ENCODE results near the gene TPBGL. TPM values are rescaled to one million over a fixed set of nuclear protein-coding genes. Genes with fewer than 3 reads are reported as not detected.

The TPBGL gene
- total and polyA plus RNA-seq, 10 donors, result 0.10 to 0.59 (median 0.16) TPM; not detected in 3

DNA sequence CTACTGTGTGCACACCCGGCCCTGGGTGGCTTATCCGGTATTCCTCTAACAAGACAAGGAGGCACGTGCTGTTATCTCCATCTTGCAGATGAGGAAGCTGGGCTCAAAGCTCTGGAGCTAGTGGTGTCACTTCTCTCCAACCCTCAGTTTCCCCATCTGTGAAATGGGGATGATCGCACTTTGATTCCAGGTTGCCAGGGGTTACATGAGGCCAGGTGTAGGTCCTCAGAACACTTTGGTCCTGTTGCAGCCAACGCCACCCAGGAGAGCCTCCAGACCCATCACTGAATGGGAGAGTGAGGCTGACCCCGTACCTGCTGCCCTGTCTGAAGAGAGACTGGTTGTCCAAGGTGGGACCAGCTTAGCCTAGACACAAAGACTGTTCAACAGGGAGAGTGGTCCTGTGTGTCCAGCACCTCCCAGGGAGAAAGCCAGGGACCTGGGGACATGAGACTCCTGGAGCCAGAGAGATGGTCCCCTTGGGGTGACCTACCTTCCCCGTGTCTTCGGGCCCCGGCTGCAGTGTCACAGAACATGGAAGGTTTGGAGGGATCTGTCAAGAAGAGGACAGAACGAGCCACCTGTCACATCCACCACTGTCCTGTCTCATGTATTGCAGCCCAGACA, 41.0 kb downstream of the TPBGL start:
- DNase-seq, result peak; percentile 65
- no peaks in the 10 kb centered on the region for H3K27me3 ChIP-seq (replicated peaks in 1 of 7)
- peaks cover 0 to 100% (median 50%) of the 10 kb centered on the region in 6 donors for H3K36me3 ChIP-seq
- TF ChIP-seq POLR2AphosphoS5 (IDR thresholded peaks at IDR 0.05) (no peak), POLR2A (IDR thresholded peaks at IDR 0.05) (no peak)
- TF ChIP-seq, protein P1, sequence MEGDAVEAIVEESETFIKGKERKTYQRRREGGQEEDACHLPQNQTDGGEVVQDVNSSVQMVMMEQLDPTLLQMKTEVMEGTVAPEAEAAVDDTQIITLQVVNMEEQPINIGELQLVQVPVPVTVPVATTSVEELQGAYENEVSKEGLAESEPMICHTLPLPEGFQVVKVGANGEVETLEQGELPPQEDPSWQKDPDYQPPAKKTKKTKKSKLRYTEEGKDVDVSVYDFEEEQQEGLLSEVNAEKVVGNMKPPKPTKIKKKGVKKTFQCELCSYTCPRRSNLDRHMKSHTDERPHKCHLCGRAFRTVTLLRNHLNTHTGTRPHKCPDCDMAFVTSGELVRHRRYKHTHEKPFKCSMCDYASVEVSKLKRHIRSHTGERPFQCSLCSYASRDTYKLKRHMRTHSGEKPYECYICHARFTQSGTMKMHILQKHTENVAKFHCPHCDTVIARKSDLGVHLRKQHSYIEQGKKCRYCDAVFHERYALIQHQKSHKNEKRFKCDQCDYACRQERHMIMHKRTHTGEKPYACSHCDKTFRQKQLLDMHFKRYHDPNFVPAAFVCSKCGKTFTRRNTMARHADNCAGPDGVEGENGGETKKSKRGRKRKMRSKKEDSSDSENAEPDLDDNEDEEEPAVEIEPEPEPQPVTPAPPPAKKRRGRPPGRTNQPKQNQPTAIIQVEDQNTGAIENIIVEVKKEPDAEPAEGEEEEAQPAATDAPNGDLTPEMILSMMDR (IDR thresholded peaks at IDR 0.05 in 8 of 11, conservative IDR thresholded peaks at IDR 0.05 in 3 of 11), result no peak
- no peaks in the 10 kb centered on the region for H3K9me3 ChIP-seq
- intact Hi-C loops (cut with DNase I; ENCODE audit: low total_unique reads), result loop anchor here (2.0 kb wide), 1 partner anchor 103 kb away; no protein-coding TSS in a partner anchor
- WGBS, 5 donors, result 77 to 85% (median 82%) methylated on average over 10 of the region's 10 CpGs
- no peak overlapping the region for H3K4me3 ChIP-seq
- H3K4me1 ChIP-seq, result peaks cover 0 to 48% (median 24%) of the 10 kb centered on the region in 6 donors
- H3K27ac ChIP-seq, result peak overlapping the region in 5 of 8 donors; percentile 41 to 88 (median 85)

DNA sequence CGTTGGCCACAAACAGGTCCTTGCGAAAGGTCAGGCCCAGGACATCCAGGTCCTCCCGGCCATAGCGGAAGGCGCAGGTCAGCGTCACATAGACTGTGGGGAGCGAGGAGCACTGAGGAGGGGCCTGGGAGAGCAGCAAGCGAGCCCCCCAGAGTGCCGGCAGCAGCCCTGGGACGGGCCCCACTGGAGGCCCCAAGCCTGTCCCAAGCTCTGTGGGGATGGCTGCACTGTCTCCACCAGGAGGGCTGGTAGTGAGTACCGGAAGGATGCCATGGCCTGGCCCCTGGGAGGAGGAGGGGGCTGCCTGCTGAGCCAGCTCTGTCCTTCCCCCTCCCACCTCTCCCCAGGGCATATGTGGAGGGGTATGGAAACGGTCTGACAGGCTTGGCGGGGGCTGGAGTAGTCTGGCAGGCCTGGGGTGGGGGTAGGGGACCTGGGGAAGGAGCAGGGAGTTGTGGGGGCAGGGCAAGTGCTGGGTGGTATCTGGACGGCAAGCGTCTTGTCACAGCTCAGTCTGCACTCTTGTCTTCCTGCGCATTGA, 42.9 kb downstream of the TPBGL start:
- TF ChIP-seq POLR2A (IDR thresholded peaks at IDR 0.05), result no peak
- TF ChIP-seq POLR2AphosphoS5 (IDR thresholded peaks at IDR 0.05), result peak in 1 of 3 donors; percentile 32
- TF ChIP-seq, protein P1 (IDR thresholded peaks at IDR 0.05 in 8 of 11, conservative IDR thresholded peaks at IDR 0.05 in 3 of 11), result no peak
- peaks cover 0 to 100% (median 38%) of the 10 kb centered on the region in 6 donors for H3K36me3 ChIP-seq
- no peaks in the 10 kb centered on the region for H3K9me3 ChIP-seq
- H3K4me1 ChIP-seq, result peaks cover 0 to 54% (median 21%) of the 10 kb centered on the region in 6 donors
- no peak for DNase-seq
- no peak overlapping the region for H3K4me3 ChIP-seq
- intact Hi-C loops (cut with DNase I; ENCODE audit: low total_unique reads), result no loop called here
- WGBS, 5 donors, result 84 to 92% (median 87%) methylated on average over 9 to 16 of the region's 16 CpGs
- no peaks in the 10 kb centered on the region for H3K27me3 ChIP-seq (replicated peaks in 1 of 7)
- peak overlapping the region in 1 of 8 donors; percentile 38 for H3K27ac ChIP-seq

DNA sequence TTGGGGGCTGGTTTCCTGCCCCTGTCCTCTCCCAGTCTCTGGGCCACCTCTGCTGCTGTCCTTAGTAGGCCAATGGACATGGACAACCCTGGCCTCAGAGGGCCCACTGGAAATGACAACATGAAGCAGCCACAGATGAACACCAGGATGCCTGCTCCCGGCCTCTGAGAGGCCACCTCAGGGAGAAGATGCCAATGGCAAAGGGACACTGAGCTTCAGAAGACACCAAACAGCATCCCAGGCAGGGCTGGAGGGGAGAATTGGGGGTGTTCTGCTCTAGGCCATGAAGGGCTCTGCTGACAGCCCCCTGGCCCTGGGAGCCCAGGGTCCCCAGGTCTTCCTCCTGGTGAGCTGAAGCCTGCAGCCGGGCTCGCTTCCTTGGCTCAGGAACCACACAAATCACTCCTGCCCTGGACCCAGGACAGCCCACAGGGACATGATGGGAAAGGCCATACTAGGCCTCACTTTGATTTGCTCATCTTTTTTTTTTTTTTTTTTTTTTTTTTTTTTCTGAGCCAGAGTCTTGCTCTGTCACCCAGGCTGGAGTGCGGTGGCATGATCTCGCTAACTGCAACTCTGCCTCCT, 45.3 kb downstream of the TPBGL start:
- Histone ChIP-seq H3K27me3 (replicated peaks in 1 of 7) (no peaks in the 10 kb centered on the region), H3K9me3 (no peaks in the 10 kb centered on the region), H3K4me3 (no peak overlapping the region), H3K27ac (peak overlapping the region in 1 of 8 donors; percentile 24), H3K4me1 (peaks cover 0 to 52% (median 9%) of the 10 kb centered on the region in 6 donors), H3K36me3 (peaks cover 0 to 95% (median 43%) of the 10 kb centered on the region in 6 donors)
- TF ChIP-seq POLR2A (IDR thresholded peaks at IDR 0.05) (no peak), POLR2AphosphoS5 (IDR thresholded peaks at IDR 0.05) (no peak)
- TF ChIP-seq, protein P1 (IDR thresholded peaks at IDR 0.05 in 8 of 11, conservative IDR thresholded peaks at IDR 0.05 in 3 of 11), result no peak
- no peak for DNase-seq
- intact Hi-C loops (cut with DNase I; ENCODE audit: low total_unique reads), result no loop called here
- WGBS, 5 donors, result 92 to 99% (median 95%) methylated on average over 5 of the region's 5 CpGs
